HG02852 (cell line): Measurements from ENCODE around the gene ULBP2.
"Not testable (repeated sequence)": the region's sequence is repeated elsewhere in the genome, so short reads cannot be mapped to it uniquely, and the experiment has no call there.

Experiments used
- ATAC-seq: cut with Tn5 transposase; IDR thresholded peaks from one replicate; pipeline ENCODE4 v1.9.1; 2021; ENCODE audit warnings: mild to moderate bottlenecking, moderate library complexity; ENCODE audit not compliant: unreplicated experiment

ULBP2 gene

DNA sequence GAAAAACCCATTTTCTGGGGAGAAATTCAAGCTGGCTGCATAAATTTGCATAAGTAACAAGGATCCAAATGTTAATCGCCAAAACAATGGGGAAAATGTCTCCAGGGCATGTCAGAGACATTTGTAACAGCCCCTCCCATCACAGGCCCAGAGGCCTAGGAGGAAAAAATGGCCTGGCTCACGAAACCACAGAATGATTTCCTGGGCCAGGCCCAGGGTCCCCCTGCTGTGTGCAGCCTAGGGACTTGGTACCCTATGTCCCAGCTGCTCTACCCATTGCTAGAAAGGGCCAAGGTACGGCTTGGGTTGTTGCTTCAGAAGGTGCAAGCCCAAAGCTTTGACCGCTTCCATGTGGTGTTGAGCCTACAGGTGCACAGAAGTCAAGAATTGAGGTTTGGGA is 33.3 kb upstream of the ULBP2 start:
- ATAC-seq: not testable (repeated sequence)

DNA sequence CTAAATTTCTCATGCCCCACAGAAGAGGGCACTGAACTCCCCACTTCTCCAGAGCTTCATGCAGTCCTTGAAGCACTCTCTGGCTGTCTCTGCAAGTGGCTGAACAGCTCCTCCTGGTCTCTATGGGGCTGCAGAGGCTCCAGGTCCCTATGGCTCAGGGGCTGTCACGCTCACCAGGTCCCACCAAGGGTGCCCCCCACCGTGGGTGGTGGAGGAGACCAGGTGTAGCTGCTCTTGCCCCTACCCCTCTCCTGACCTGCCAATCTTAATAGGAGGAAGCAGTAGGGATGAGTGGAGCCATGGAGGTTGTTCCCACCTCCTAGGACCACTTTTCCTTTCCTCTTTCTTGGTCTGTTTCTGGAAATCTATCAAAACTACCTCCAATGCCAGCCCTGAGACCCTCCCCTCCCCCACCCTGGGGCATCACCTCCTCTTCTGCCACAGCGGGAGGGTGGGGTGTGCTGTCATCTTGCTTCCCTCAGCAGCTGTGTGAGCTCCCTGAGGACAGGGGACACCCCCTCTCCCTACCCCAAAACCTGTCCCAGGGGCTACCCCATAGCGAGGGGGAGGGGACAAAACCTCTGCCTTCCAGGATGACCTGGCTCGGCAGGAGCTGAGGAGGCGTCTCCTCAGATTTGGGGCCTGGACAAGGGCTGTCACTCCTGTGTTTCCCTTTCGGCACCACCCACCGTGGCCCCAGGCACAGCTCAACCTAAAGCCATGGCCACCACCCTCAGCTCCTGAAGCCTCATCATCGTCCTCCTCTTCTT is 31.9 kb upstream of the ULBP2 start:
- no peak for ATAC-seq

DNA sequence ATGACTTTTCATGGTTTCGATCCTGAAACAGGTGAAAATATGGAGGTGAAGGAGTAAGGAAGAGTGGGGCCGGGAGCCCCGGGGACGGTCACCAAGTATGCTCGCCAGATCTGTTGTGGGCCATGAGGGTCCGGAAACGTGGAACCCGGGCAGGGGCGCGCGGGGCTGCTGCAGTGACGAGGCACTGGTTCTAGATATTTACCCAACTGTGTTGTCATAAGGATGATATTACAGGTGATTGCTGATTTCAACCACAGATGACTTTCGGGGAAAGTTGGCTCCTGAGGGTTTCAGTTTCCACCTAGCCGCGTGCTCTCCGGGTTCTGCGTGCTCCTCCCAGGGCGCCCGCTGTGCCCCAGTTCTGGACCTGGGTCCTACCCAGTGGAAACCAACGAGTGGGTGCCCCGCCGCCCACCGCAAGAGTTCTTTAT is 31.1 kb upstream of the ULBP2 start:
- no peak for ATAC-seq

GRCh38 chr6:149912680-149913079 is 29.1 kb upstream of the ULBP2 start:
- ATAC-seq: not testable (repeated sequence)

DNA sequence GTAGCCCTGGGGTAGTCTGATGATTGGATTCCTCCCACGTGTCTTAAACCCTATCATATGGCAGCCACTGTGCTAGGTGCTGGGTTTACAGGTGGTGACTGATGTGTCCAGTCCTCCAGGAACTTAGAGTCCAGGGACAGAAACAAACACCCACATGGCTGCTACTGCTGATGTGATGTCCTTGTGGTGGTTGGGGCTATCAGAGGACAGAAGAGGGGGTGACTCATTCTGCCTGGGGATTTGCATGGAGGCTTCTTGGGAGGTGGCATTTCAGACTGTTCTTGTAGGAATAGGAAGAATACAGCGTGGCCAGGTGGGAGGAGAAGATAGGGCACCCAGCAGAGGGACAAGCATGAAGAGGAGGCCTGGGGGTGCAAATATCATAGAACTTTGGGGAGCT is 28.7 kb upstream of the ULBP2 start:
- no peak for ATAC-seq

- ATAC-seq: no peak
Observed at GRCh38 chr6:149913540-149914240, 28.1 kb upstream of the ULBP2 start.

GRCh38 chr6:149915970-149916865 is 25.6 kb upstream of the ULBP2 start:
- ATAC-seq: no peak

DNA sequence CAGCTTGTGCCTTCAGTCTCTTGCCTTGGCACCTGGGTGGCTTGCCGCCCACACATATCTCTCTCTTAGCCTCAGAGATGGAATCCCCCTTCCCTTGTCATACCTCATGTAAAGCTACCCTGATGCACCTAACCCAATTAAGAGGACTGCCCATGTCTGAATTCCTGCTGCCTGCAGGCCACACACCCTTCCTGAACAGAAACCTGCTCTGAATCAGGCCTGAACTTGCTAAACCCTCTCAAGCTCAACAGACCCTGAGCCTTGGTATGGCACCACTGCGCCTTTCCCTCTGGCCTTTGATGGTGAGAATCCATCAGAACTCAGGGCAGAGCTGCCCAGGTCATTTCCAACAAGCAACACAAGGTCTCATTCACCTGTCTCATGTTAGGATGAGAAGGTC is 24.1 kb upstream of the ULBP2 start:
- no peak for ATAC-seq

DNA sequence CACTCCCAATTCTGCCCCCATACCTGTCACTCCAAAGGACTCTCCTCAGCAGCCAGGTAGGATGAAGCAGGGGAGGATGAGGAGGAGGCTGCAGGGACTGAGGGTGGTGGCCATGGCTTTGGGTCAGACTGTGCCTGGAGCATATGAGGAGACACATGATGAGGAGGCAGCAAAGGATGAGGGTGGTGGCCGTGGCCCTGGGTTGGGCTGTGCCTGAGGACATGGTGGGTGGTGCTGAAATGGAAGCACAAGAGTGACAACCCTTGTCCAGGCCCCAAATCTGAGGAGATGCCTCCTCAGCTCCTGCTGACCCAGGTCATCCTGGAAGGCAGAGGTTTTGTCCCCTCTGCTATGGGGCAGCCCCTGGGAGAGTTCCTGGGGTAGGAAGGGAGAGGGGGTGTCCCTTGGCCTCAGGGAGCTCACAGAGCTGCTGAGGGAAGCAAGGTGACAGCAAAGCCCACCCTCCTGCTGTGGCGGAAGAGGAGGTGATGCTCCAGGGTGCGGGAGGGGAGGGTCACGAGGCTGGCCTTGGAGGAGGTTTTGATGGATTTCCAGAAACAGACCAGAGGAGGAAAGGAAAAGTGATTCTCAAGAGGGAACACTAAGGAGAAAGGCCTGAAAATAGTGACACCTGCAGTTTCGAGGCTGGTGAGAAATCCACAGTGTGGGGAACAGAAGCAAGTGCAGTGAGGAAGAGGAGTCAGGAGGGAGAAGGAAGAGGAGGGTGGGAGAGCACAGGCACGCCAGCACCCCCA is 23.5 kb upstream of the ULBP2 start:
- no peak for ATAC-seq

- not testable (repeated sequence) for ATAC-seq
Observed at GRCh38 chr6:149919126-149919833, 22.5 kb upstream of the ULBP2 start.

GRCh38 chr6:149919834-149920225 is 22.0 kb upstream of the ULBP2 start:
- no peak for ATAC-seq

DNA sequence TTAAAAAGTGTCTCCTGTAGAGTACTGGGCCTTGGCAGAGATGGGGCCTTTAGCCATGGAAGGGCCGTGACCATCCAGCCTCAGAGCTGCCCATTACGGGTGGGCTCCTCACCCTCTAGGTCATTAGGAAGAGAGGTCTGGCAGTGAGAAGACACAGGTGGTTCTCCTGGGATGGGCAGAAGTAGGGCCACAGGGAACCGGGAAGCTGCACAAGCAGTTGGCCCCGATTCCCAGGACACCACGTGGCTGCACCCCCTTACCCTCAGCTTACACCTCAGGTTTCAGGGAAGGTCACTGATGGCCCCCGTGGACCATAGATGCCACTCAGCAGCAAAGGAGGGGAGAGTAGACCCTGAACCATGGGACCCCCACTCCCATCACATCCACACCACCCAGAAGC is 20.5 kb upstream of the ULBP2 start:
- no peak for ATAC-seq

GRCh38 chr6:149922091-149922490 is 19.7 kb upstream of the ULBP2 start:
- ATAC-seq: not testable (repeated sequence)

DNA sequence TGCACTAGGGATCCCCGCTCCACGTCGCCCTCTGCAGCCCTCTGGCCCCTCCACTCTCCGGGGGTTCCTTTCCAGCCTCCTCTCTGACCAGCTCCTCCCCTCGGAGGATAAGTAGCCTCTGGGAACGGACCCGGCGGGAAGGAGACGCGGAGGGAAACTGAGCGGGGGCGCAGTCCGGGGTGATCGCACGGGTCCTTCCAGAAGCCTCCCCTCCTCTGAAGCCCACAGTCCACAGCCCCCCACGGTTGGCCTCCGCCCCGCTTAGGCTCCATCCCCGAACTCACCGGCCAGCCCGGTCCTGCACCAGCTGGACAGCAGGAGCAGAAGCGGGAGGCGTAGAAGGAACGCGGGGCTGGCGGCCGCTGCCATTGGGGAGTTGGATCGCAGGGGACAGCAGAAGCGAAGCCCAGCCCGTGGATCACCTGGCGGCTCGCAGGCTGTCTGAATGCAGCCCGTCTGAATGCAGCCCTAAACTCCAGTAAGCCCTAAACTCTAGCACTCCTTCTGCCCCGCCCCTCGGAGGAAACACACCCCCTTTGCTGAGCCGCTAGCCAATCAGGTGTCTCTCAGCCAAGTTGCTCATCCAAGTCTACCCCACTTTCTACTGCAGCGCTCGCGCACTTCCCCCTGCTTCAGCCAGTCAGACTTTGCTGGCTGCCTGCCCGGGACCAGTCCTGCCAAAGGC is 19.0 kb upstream of the ULBP2 start, which contains the start of gene RAET1G:
TSS of gene RAET1G (minus strand) at position 480 of the 685 bp plus-strand sequence. CDS start at position 369, 111 bp downstream.
- peak; percentile 64 for ATAC-seq

- ATAC-seq: no peak
Observed at GRCh38 chr6:149923327-149923986, 18.4 kb upstream of the ULBP2 start.

DNA sequence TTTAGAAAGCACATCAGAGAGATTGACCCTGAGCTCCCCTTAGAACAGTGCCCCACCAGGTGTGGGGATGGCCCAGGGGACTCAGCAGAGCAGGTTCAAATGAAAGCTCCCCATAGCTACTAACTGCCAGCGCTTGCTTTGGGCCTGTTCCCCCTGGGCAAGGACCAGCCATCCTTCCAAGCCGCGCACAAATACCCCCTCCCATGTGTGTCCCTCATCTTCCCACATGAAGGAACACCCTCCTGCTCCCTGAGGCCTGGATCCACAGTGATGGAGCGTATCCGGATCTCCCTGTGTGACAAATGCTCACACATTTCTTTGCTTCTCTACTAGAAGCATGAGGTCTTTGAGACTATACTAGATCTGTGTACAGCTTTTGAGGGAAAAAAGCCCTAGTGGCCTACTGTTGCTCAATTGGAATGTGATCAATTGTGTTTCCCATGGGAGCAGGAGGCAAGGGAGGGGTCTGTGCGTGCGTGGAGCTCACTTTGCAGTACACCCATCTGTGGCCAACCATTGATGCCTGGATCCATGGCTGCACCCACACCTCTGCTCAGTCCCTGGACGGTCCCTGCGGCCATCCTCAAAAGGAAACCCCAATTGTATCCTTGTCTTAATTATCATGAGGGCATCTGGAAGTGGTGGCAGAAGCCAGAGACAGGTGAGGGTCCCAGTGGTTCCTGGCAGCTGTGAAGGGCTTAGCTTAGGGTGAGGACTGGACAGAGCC is 17.4 kb upstream of the ULBP2 start:
- ATAC-seq: no peak

DNA sequence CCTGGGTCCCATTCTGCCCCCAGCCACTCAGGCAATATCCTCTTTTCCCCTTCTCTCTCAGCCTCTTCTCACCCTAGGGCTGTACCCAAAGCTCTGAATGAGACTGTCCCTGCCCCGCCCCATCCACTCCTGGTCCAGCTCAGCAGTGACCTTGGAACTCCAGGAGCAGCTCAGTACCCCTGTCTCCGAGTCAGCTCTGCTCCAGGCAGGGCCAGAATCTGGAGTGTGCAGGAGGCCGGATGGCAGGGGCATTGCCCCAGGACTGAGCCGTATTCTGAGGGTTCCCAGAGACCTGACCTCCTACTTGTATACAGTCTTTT is 16.9 kb upstream of the ULBP2 start:
- ATAC-seq: no peak

DNA sequence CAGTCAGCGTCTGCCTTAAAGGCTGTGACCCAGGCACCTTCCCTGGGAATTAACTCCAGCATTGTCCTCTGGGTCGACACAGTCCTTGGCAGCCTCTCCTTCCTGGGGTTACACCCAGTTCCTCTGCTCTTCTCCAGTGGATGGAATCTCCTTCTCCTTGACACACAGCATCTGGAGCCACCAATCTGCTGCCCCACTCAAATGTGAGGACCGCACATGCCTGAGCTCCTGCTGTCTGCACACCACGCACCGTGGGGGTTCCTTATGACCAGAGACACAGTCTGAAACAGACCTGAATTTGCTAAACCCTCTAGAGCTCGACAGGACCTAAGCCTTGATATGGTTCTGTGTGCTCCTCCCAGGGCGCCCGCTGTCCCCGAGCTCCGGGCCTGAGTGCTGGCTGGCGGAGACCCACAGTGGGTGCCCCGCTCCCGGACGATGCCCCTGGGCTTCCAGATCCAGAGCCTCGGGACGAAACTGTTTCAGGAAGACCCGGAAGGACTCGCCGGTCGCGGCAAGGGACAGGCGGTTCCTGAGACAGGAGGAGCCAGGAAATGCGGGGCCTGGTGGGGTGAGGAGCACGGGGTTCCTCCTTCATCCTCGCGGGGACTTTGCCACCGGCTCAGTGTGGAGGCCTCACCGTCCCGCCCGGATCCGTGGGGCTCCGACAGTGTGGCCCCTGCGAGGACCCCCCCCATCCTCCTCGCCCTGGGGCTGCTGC is 16.4 kb upstream of the ULBP2 start:
- no peak for ATAC-seq
